ENCODE results near the gene FAM169A.

DNA sequence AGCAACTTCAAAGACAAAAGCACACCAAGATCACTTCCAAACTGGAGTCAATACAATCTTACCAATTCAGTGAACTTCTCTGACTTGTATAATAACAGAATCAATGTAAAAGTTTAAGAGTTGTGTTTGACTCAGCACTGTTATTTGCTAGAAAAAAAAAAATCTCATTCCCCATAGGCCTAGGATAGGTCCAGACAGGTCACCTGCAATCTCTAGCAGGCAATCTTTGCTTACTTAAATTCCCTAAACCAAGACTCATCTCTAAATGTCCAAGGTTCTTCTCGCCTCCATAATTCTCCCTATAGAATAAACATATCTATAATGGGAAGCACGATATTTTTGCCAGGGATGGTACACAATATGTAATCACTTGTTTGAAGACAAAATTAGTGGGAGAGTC, 2.5 kb downstream of the FAM169A start:
- TF ChIP-seq POLR2A (IDR thresholded peaks at IDR 0.05; ENCODE audit: low read length) (no peak), GATA1 (IDR thresholded peaks at IDR 0.05; ENCODE audit: low read depth, low read length) (no peak)
